SK-N-SH (cell line): Measurements from ENCODE around the gene THAP7. TPM values are rescaled to one million over a fixed set of nuclear protein-coding genes. Genes with fewer than 3 reads are reported as not detected.

ENCODE experiments used
- CTCF ChIA-PET: fragments of 300-600, 350-600 bp; formaldehyde crosslinking; extraction: SDS; loops from one replicate; lab custom pipeline; 2021; lab: Yijun Ruan, JAX
- POLR2A ChIA-PET: fragments of 350-600 bp; sonication (Branson Sonifier 250); formaldehyde crosslinking; extraction: SDS; loops from one replicate; lab custom pipeline; 2020; ENCODE audit warnings: antibody characterized with exemption, inconsistent platforms; lab: Yijun Ruan, JAX
- DNase-seq: peaks from one replicate; pipeline ENCODE4 v3.0.0; 2012
- H2AFZ ChIP-seq: fragments of 200-600 bp; sonication (generic); 2 replicates; pipeline ENCODE4 v1.8.1; 2016; ENCODE audit warnings: antibody characterized with exemption, mild to moderate bottlenecking, low read depth
- H3F3A ChIP-seq: fragments of 200-600 bp; sonication (generic); replicated peaks from 2 replicates; pipeline ENCODE3; 2016; ENCODE audit warnings: antibody characterized with exemption, mild to moderate bottlenecking; ENCODE audit not compliant: insufficient read depth
- H3K27ac ChIP-seq, 2 experiments: fragments of 200-500 bp in 1 of 2; fragments of 200-600 bp in 1 of 2; sonication (Bioruptor generic) in 1 of 2; sonication (generic), shearing (Covaris generic) in 1 of 2; 2 replicates each; pipeline versions ENCODE4 v1.5.1 to v1.6.1; 2014 to 2016; ENCODE audit warnings: low read depth in 2 of 2, inconsistent platforms in 1 of 2, low read length in 1 of 2, mild to moderate bottlenecking in 1 of 2, mixed read lengths in 1 of 2
- H3K27me3 ChIP-seq: fragments of 200-600 bp; sonication (generic), shearing (Covaris generic); 2 replicates; pipeline ENCODE4 v1.6.1; 2016; ENCODE audit warnings: mixed run types; ENCODE audit not compliant: insufficient read depth
- H3K36me3 ChIP-seq, 2 experiments: fragments of 200-500 bp in 1 of 2; fragments of 200-600 bp in 1 of 2; sonication (Bioruptor generic) in 1 of 2; sonication (generic) in 1 of 2; replicated peaks in 1 of 2; 2 replicates each; pipeline versions ENCODE3 to v1.5.1; 2014 to 2016; ENCODE audit warnings: low read length in 1 of 2, mild to moderate bottlenecking in 1 of 2; ENCODE audit not compliant: insufficient read depth in 2 of 2, control insufficient read depth in 1 of 2
- H3K4me1 ChIP-seq, 2 experiments: fragments of 200-500 bp in 1 of 2; fragments of 200-600 bp in 1 of 2; sonication (Bioruptor generic) in 1 of 2; sonication (generic), shearing (Covaris generic) in 1 of 2; 2 replicates each; pipeline versions ENCODE4 v1.5.1 to v1.6.1; 2014 to 2016; ENCODE audit warnings: low read depth in 1 of 2, low read length in 1 of 2, mixed run types in 1 of 2; ENCODE audit not compliant: insufficient read depth in 2 of 2, control insufficient read depth in 1 of 2
- H3K4me2 ChIP-seq: fragments of 200-600 bp; sonication (generic), shearing (Covaris generic); 2 replicates; pipeline ENCODE4 v1.6.1; 2017; ENCODE audit warnings: mixed run types
- H3K4me3 ChIP-seq, 2 experiments: fragments of 200-500 bp in 1 of 2; fragments of 200-600 bp in 1 of 2; sonication (Bioruptor generic) in 1 of 2; sonication (generic), shearing (Covaris generic) in 1 of 2; 2 replicates each; pipeline versions ENCODE4 v1.5.1 to v1.8.1; 2014 to 2016; ENCODE audit warnings: low read depth in 2 of 2, inconsistent platforms in 1 of 2, low read length in 1 of 2, mild to moderate bottlenecking in 1 of 2, mixed read lengths in 1 of 2, moderate library complexity in 1 of 2
- H3K79me2 ChIP-seq: fragments of 200-600 bp; sonication (generic); 2 replicates; pipeline ENCODE4 v1.8.1; 2017; ENCODE audit warnings: mild to moderate bottlenecking; ENCODE audit not compliant: insufficient read depth
- H3K9ac ChIP-seq: fragments of 200-600 bp; sonication (generic); 2 replicates; pipeline ENCODE4 v1.6.1; 2017; ENCODE audit warnings: mixed run types
- H3K9me2 ChIP-seq: fragments of 200-600 bp; sonication (generic); 2 replicates; pipeline ENCODE4 v1.6.1; 2017; ENCODE audit warnings: mixed run types
- H3K9me3 ChIP-seq: fragments of 200-600 bp; sonication (generic); 2 replicates; pipeline ENCODE4 v1.6.1; 2017; ENCODE audit warnings: mixed run types, mild to moderate bottlenecking, moderate library complexity
- H4K20me1 ChIP-seq: fragments of 200-600 bp; sonication (generic); 2 replicates; pipeline ENCODE4 v1.6.1; 2017; ENCODE audit warnings: mild to moderate bottlenecking, mixed run types; ENCODE audit not compliant: insufficient read depth
- CTCF ChIP-seq: fragments of 200-600 bp; sonication (generic); IDR thresholded peaks from 2 replicates; pipeline ENCODE4 v1.6.1; 2017; ENCODE audit warnings: antibody characterized with exemption, mild to moderate bottlenecking, moderate library complexity
- EZH2phosphoT487 ChIP-seq: fragments of 200-600 bp; sonication (generic); IDR thresholded peaks from 2 replicates; pipeline ENCODE4 v1.6.1; 2017; ENCODE audit warnings: low read depth, mixed run types, mild to moderate bottlenecking, antibody characterized with exemption, moderate library complexity, borderline replicate concordance
- FOSL2 ChIP-seq: IDR thresholded peaks from 2 replicates; pipeline ENCODE4 v1.4.0; 2012; ENCODE audit warnings: low read depth, mild to moderate bottlenecking, moderate library complexity, borderline replicate concordance
- GABPA ChIP-seq: IDR thresholded peaks from 2 replicates; pipeline ENCODE4 v1.4.0; 2012; ENCODE audit warnings: low read depth, mild to moderate bottlenecking
- IRF3 ChIP-seq: fragments of 150-350 bp; IDR thresholded peaks from 2 replicates; pipeline ENCODE4 v1.6.1; 2016; ENCODE audit warnings: mild to moderate bottlenecking, low read depth, low read length
- JUND ChIP-seq: IDR thresholded peaks from 2 replicates; pipeline ENCODE4 v1.4.0; 2012
- MXI1 ChIP-seq: IDR thresholded peaks from 2 replicates; pipeline ENCODE4 v1.6.1; 2012; ENCODE audit warnings: mild to moderate bottlenecking, low read depth, low read length, improper control_type of control experiment
- NFIC ChIP-seq: IDR thresholded peaks from 2 replicates; pipeline ENCODE4 v1.4.0; 2012; ENCODE audit warnings: borderline replicate concordance
- PBX3 ChIP-seq: IDR thresholded peaks from 2 replicates; pipeline ENCODE4; 2012
- RAD21 ChIP-seq: IDR thresholded peaks from 2 replicates; pipeline ENCODE4 v1.6.1; 2012; ENCODE audit warnings: mild to moderate bottlenecking, low read length
- RCOR1 ChIP-seq: fragments of 150-350 bp; IDR thresholded peaks from 2 replicates; pipeline ENCODE4 v1.6.1; 2017; ENCODE audit warnings: antibody characterized with exemption, low read length
- REST ChIP-seq: IDR thresholded peaks from 2 replicates; pipeline ENCODE4 v1.6.1; 2012; ENCODE audit warnings: mild to moderate bottlenecking, low read depth, low read length, moderate library complexity
- RFX5 ChIP-seq: IDR thresholded peaks from 2 replicates; pipeline ENCODE4 v1.6.1; 2012; ENCODE audit warnings: mild to moderate bottlenecking, improper control_type of control experiment, low read length
- RXRA ChIP-seq: IDR thresholded peaks from 2 replicates; pipeline ENCODE4 v1.4.0; 2012; ENCODE audit warnings: low read depth, mild to moderate bottlenecking, borderline replicate concordance
- SMC3 ChIP-seq: IDR thresholded peaks from 2 replicates; pipeline ENCODE4 v1.6.1; 2012; ENCODE audit warnings: low read depth, low read length, improper control_type of control experiment
- TCF12 ChIP-seq: IDR thresholded peaks from 2 replicates; pipeline ENCODE4 v1.4.0; 2012
- TEAD4 ChIP-seq: IDR thresholded peaks from 2 replicates; pipeline ENCODE4 v1.4.0; 2012; ENCODE audit warnings: mild to moderate bottlenecking, borderline replicate concordance; ENCODE audit not compliant: insufficient read depth
- USF1 ChIP-seq: IDR thresholded peaks from 2 replicates; pipeline ENCODE4 v1.4.0; 2012; ENCODE audit warnings: low read depth, borderline replicate concordance
- YY1 ChIP-seq: IDR thresholded peaks from 2 replicates; pipeline ENCODE4 v1.4.0; 2012; ENCODE audit warnings: low read depth, mild to moderate bottlenecking
- WGBS: methylation state at CpG from one replicate; pipeline ENCODE4 v1.1.6; 2017; ENCODE audit warnings: low lambda C conversion rate; 5-methylcytosine and 5-hydroxymethylcytosine counted together
- polyA plus RNA-seq, 3 experiments: library from polyadenylated mRNA; depleted of rRNA; stranded (reverse); fragments of >200 nt; gene quantifications; 2 replicates each; pipeline ENCODE4 v1.2.3, GENCODE V29; 2012

Gene THAP7
- polyA plus RNA-seq, 1 of the 3 experiments (the other 2 are of a cell fraction), result 32.0 TPM

GRCh38 chr22:20959578-20960461 is 42.1 kb downstream of the THAP7 start:
- H3K27ac ChIP-seq, result no peak overlapping the region
- no peak overlapping the region for H2AFZ ChIP-seq
- H3K9ac ChIP-seq, result no peak overlapping the region
- CTCF ChIA-PET, result interaction anchor here (2.0 to 7.0 kb wide), 3 partner anchors 14 to 74 kb away, joined by 5 to 44 read pairs (median 15); no protein-coding TSS in a partner anchor
- no peak for TF ChIP-seq RFX5
- TF ChIP-seq GABPA, result no peak
- TF ChIP-seq SMC3, result no peak
- no peak for TF ChIP-seq RCOR1
- TF ChIP-seq RAD21, result no peak
- TF ChIP-seq IRF3, result no peak
- TF ChIP-seq JUND, result no peak
- no peak for TF ChIP-seq TEAD4
- TF ChIP-seq CTCF, result no peak
- TF ChIP-seq FOSL2, result no peak
- no peak for TF ChIP-seq YY1
- no peak for TF ChIP-seq RXRA
- TF ChIP-seq MXI1, result no peak
- no peak for TF ChIP-seq PBX3
- no peak for TF ChIP-seq EZH2phosphoT487
- TF ChIP-seq NFIC, result no peak
- no peak for TF ChIP-seq USF1
- TF ChIP-seq REST, result no peak
- no peak for TF ChIP-seq TCF12
- H3K9me2 ChIP-seq, result no peaks in the 10 kb centered on the region
- H3K9me3 ChIP-seq, result no peaks in the 10 kb centered on the region
- DNase-seq, result no peak
- no peaks in the 10 kb centered on the region for H3F3A ChIP-seq
- no peaks in the 10 kb centered on the region for H4K20me1 ChIP-seq
- WGBS, result 94% methylated on average over 20 of the region's 20 CpGs
- peaks cover 0 to 12% of the 10 kb centered on the region in 2 experiments; a peak in 1 of 4 replicates for H3K4me1 ChIP-seq
- POLR2A ChIA-PET, result interaction anchor here (0.6 to 0.8 kb wide), 2 partner anchors 82 to 156 kb away, joined by 3 to 5 read pairs; no protein-coding TSS in a partner anchor
- no peaks in the 10 kb centered on the region for H3K36me3 ChIP-seq
- no peak overlapping the region for H3K4me3 ChIP-seq
- no peak overlapping the region for H3K4me2 ChIP-seq
- no peaks in the 10 kb centered on the region for H3K27me3 ChIP-seq
- H3K79me2 ChIP-seq, result no peaks in the 10 kb centered on the region
